H1 (cell line): ENCODE data around the gene MANEAL. TPM values are rescaled to one million over a fixed set of nuclear protein-coding genes. Genes with fewer than 3 reads are reported as not detected.

ENCODE experiments used
- CTCF ChIA-PET: fragments of 300-600 bp; sonication (Branson Sonifier 250); formaldehyde crosslinking; loops from one replicate; lab custom pipeline; 2021; ENCODE audit not compliant: partially characterized antibody; lab: Charles Lee
- POLR2A ChIA-PET: fragments of 300-600 bp; sonication (Branson Sonifier 250); formaldehyde crosslinking; loops from one replicate; lab custom pipeline; 2021; ENCODE audit warnings: inconsistent platforms; ENCODE audit not compliant: partially characterized antibody; lab: Charles Lee
- DNase-seq, 2 experiments: peaks; one replicate each; pipeline versions ENCODE4 v3.0.0 to v3.0.0-alpha.2; 2010 to 2022; ENCODE audit warnings: low spot score in 2 of 2, low read depth in 1 of 2, mixed read lengths in 1 of 2
- FAIRE-seq: peaks from 2 replicates; lab custom pipeline; 2011; peaks lifted over from hg19 to GRCh38; lab: Jason Lieb, UNC
- H2AFZ ChIP-seq: 2 replicates; pipeline ENCODE4 v1.8.1; 2012; ENCODE audit warnings: low read length, inconsistent platforms
- H2AK5ac ChIP-seq: 2 replicates; pipeline ENCODE4 v1.6.1; 2013; ENCODE audit warnings: low read depth, low read length
- H2BK120ac ChIP-seq: replicated peaks from 2 replicates; pipeline ENCODE3; 2013; ENCODE audit warnings: low read depth, low read length, inconsistent platforms
- H2BK12ac ChIP-seq: 2 replicates; pipeline ENCODE4 v1.6.1; 2013; ENCODE audit warnings: low read depth, low read length
- H2BK15ac ChIP-seq: 2 replicates; pipeline ENCODE4 v1.6.1; 2013; ENCODE audit warnings: low read length
- H2BK20ac ChIP-seq: 2 replicates; pipeline ENCODE4 v1.6.1; 2013; ENCODE audit warnings: low read length
- H2BK5ac ChIP-seq: 2 replicates; pipeline ENCODE4 v1.6.1; 2013; ENCODE audit warnings: low read depth, low read length
- H3K14ac ChIP-seq: 2 replicates; pipeline ENCODE4 v1.6.1; 2013; ENCODE audit warnings: inconsistent platforms; ENCODE audit not compliant: insufficient read length
- H3K18ac ChIP-seq: 2 replicates; pipeline ENCODE4 v1.6.1; 2013; ENCODE audit warnings: low read length; ENCODE audit errors: extremely low read depth
- H3K23ac ChIP-seq: 2 replicates; pipeline ENCODE4 v1.6.1; 2013; ENCODE audit warnings: inconsistent platforms; ENCODE audit not compliant: insufficient read length
- H3K23me2 ChIP-seq: 2 replicates; pipeline ENCODE4 v1.6.1; 2013; ENCODE audit warnings: low read depth, low read length
- H3K27ac ChIP-seq: 2 replicates; pipeline ENCODE4 v1.6.1; 2011; ENCODE audit warnings: low read depth, low read length, inconsistent platforms
- H3K27me3 ChIP-seq, 4 experiments: replicated peaks in 1 of 4; 1 replicate in 1 of 4; 2 replicates in 3 of 4; pipeline versions ENCODE4 v1.6.1 to v1.8.1; 2011 to 2013; ENCODE audit warnings: low read length in 3 of 4, mild to moderate bottlenecking in 3 of 4, inconsistent platforms in 2 of 4, mixed read lengths in 2 of 4, moderate library complexity in 1 of 4; ENCODE audit not compliant: control insufficient read depth in 3 of 4, insufficient read depth in 3 of 4; ENCODE audit errors: extremely low read depth in 1 of 4
- H3K36me3 ChIP-seq, 4 experiments: 2 replicates each; pipeline versions ENCODE4 v1.6.1 to v1.8.1; 2011 to 2013; ENCODE audit warnings: mild to moderate bottlenecking in 4 of 4, low read length in 3 of 4, moderate library complexity in 2 of 4, control low read depth in 1 of 4, inconsistent platforms in 1 of 4; ENCODE audit not compliant: insufficient read depth in 4 of 4, control insufficient read depth in 2 of 4
- H3K4ac ChIP-seq: replicated peaks from 2 replicates; pipeline ENCODE3; 2013; ENCODE audit warnings: low read length, low read depth, mixed read lengths, inconsistent platforms; ENCODE audit not compliant: insufficient read length
- H3K4me1 ChIP-seq, 4 experiments: replicated peaks in 1 of 4; 1 replicate in 1 of 4; 2 replicates in 3 of 4; pipeline versions ENCODE4 v1.6.1 to v1.8.1; 2011 to 2013; ENCODE audit warnings: low read length in 3 of 4, inconsistent platforms in 2 of 4, mixed read lengths in 1 of 4; ENCODE audit not compliant: insufficient read depth in 4 of 4, control insufficient read depth in 3 of 4
- H3K4me2 ChIP-seq, 2 experiments: 2 replicates each; pipeline versions ENCODE4 v1.6.1 to v1.8.1; 2011 to 2013; ENCODE audit warnings: low read depth in 2 of 2, low read length in 2 of 2, control low read depth in 1 of 2, inconsistent platforms in 1 of 2, mild to moderate bottlenecking in 1 of 2; ENCODE audit not compliant: insufficient read depth in 1 of 2
- H3K4me3 ChIP-seq, 4 experiments: fragments of 200-600, 300-600 bp in 1 of 4; sonication (generic), shearing (Covaris generic), sonication (Bioruptor Twin) in 1 of 4; 2 replicates each; pipeline versions ENCODE4 v1.5.1 to v1.8.1; 2011 to 2016; ENCODE audit warnings: low read length in 4 of 4, low read depth in 3 of 4, control low read depth in 2 of 4, inconsistent platforms in 2 of 4, mild to moderate bottlenecking in 2 of 4, mixed read lengths in 1 of 4, moderate library complexity in 1 of 4; ENCODE audit not compliant: insufficient read depth in 2 of 4; ENCODE audit errors: extremely low read depth in 1 of 4
- H3K56ac ChIP-seq: replicated peaks from 2 replicates; pipeline ENCODE3; 2013; ENCODE audit warnings: low read depth, mild to moderate bottlenecking, mixed read lengths, low read length, inconsistent platforms; ENCODE audit not compliant: insufficient read length
- H3K79me1 ChIP-seq: 2 replicates; pipeline ENCODE4 v1.6.1; 2013; ENCODE audit warnings: low read depth, low read length, control low read depth
- H3K79me2 ChIP-seq, 2 experiments: 2 replicates each; pipeline versions ENCODE4 v1.6.1 to v1.8.1; 2012 to 2013; ENCODE audit warnings: low read length in 2 of 2, mild to moderate bottlenecking in 2 of 2, inconsistent platforms in 1 of 2; ENCODE audit not compliant: insufficient read depth in 2 of 2, control insufficient read depth in 1 of 2
- H3K9ac ChIP-seq, 4 experiments: replicated peaks in 1 of 4; 1 replicate in 1 of 4; 2 replicates in 3 of 4; pipeline versions ENCODE4 v1.6.1 to v1.8.1; 2011 to 2013; ENCODE audit warnings: low read depth in 3 of 4, low read length in 3 of 4, control low read depth in 2 of 4, mild to moderate bottlenecking in 2 of 4, moderate library complexity in 2 of 4, inconsistent platforms in 1 of 4; ENCODE audit errors: extremely low read depth in 1 of 4
- H3K9me3 ChIP-seq, 2 experiments: 2 replicates each; pipeline versions ENCODE4 v1.6.1 to v1.8.1; 2012 to 2013; ENCODE audit warnings: mild to moderate bottlenecking in 2 of 2, moderate library complexity in 2 of 2, control low read depth in 1 of 2, inconsistent platforms in 1 of 2, low read depth in 1 of 2, low read length in 1 of 2, mixed read lengths in 1 of 2; ENCODE audit not compliant: insufficient read depth in 2 of 2
- H4K20me1 ChIP-seq, 2 experiments: replicated peaks in 1 of 2; 2 replicates each; pipeline versions ENCODE3 to v1.8.1; 2011 to 2013; ENCODE audit warnings: inconsistent platforms in 2 of 2, low read length in 2 of 2, mild to moderate bottlenecking in 1 of 2; ENCODE audit not compliant: insufficient read depth in 2 of 2, control insufficient read depth in 1 of 2
- H4K5ac ChIP-seq: 2 replicates; pipeline ENCODE4 v1.6.1; 2013; ENCODE audit warnings: low read length, low read depth, mixed read lengths, inconsistent platforms; ENCODE audit not compliant: insufficient read length
- H4K8ac ChIP-seq: 2 replicates; pipeline ENCODE4 v1.8.0; 2013; ENCODE audit warnings: mild to moderate bottlenecking, moderate library complexity, low read length, inconsistent platforms; ENCODE audit not compliant: insufficient read depth; ENCODE audit errors: extremely low read depth
- H4K91ac ChIP-seq: replicated peaks from 2 replicates; pipeline ENCODE3; 2013; ENCODE audit warnings: low read length, mixed read lengths, inconsistent platforms; ENCODE audit not compliant: insufficient read length
- BCL11A ChIP-seq, 2 experiments: IDR thresholded peaks; one replicate each; pipeline ENCODE4 v1.6.1; 2011; ENCODE audit warnings: low read depth in 2 of 2, low read length in 2 of 2, mild to moderate bottlenecking in 2 of 2
- CBX8 ChIP-seq: fragments of 300-800, 300-1000 bp; sonication (generic); IDR thresholded peaks from 2 replicates; pipeline ENCODE4 v1.7.1; 2016; ENCODE audit warnings: low read depth, low read length, borderline replicate concordance
- CEBPB ChIP-seq: IDR thresholded peaks from 2 replicates; pipeline ENCODE4 v1.6.1; 2012; ENCODE audit warnings: low read depth, low read length
- GABPA ChIP-seq: IDR thresholded peaks from 2 replicates; pipeline ENCODE4 v1.6.1; 2011; ENCODE audit warnings: mild to moderate bottlenecking, low read length, moderate library complexity, borderline replicate concordance; ENCODE audit not compliant: insufficient read depth
- RXRA ChIP-seq: IDR thresholded peaks from 2 replicates; pipeline ENCODE4 v1.6.1; 2011; ENCODE audit warnings: low read depth, mild to moderate bottlenecking, low read length, moderate library complexity; ENCODE audit not compliant: insufficient read depth
- SAP30 ChIP-seq: fragments of 300-600 bp; sonication (generic); IDR thresholded peaks from 2 replicates; pipeline ENCODE4 v1.7.1; 2012; ENCODE audit warnings: low read length, moderate library complexity, mild to moderate bottlenecking, inconsistent platforms; ENCODE audit not compliant: insufficient read depth, insufficient replicate concordance
- SIN3A ChIP-seq, 2 experiments: IDR thresholded peaks in 1 of 2; conservative IDR thresholded peaks in 1 of 2; 2 replicates each; pipeline ENCODE4 v1.6.1; 2011 to 2012; ENCODE audit warnings: low read length in 2 of 2, improper control_type of control experiment in 1 of 2, low read depth in 1 of 2, mild to moderate bottlenecking in 1 of 2
- TAF1 ChIP-seq: IDR thresholded peaks from 2 replicates; pipeline ENCODE4 v1.6.1; 2011; ENCODE audit warnings: mild to moderate bottlenecking, low read depth, low read length
- WGBS, 2 experiments: shearing (Covaris generic) in 1 of 2; methylation state at CpG; one replicate each; pipeline versions ENCODE4 v1.1.6 to v1.1.7; 2013 to 2015; ENCODE audit warnings: low lambda C conversion rate in 2 of 2, mixed read lengths in 2 of 2, inconsistent platforms in 1 of 2, low coverage in 1 of 2, missing lambda C conversion rate in 1 of 2; ENCODE audit not compliant: insufficient replicate concordance in 2 of 2, insufficient coverage in 1 of 2, insufficient read length in 1 of 2; ENCODE audit errors: extremely low coverage in 1 of 2, missing lambda C conversion rate in 1 of 2; 5-methylcytosine and 5-hydroxymethylcytosine counted together
- polyA plus RNA-seq, 7 experiments: library from polyadenylated mRNA; depleted of rRNA in 3 of 7; stranded (reverse) in 5 of 7; unstranded in 2 of 7; fragments of >200 nt in 5 of 7; fragments of 200-250 nt in 2 of 7; gene quantifications; 1 replicate in 5 of 7; 2 replicates in 1 of 7; 4 replicates in 1 of 7; pipeline versions ENCODE4 v1.2.1 to v1.2.3, GENCODE V29; 2011 to 2013; ENCODE audit warnings: missing spikeins in 2 of 7, mixed read lengths in 2 of 7
- total RNA-seq: library from RNA; stranded (reverse); fragmentation: NEBNext Ultra II Directional; extraction: Animal tissue kit (Norgen Biotek cat#: 25700); gene quantifications from 2 replicates; pipeline ENCODE4 v1.2.1, GENCODE V29; 2021

Gene MANEAL
- total and polyA plus RNA-seq, 2 of the 8 experiments (the other 6 are each of a cell fraction or from before 2014, with no cell fraction given), result 4.8 to 7.2 TPM

- Histone ChIP-seq H2BK12ac (no peak overlapping the region), H3K27ac (no peak overlapping the region), H2BK15ac (no peak overlapping the region), H3K79me2 (peaks cover 0 to 46% of the 10 kb centered on the region in 2 experiments; a peak in 2 of 4 replicates), H2AK5ac (no peak overlapping the region), H2AFZ (no peak overlapping the region), H3K4ac (no peak overlapping the region), H2BK20ac (no peak overlapping the region), H3K23me2 (no peaks in the 10 kb centered on the region), H2BK120ac (no peak overlapping the region), H3K9me3 (no peaks in the 10 kb centered on the region), H3K18ac (no peak overlapping the region), H3K27me3 (no peaks in the 10 kb centered on the region), H2BK5ac (no peak overlapping the region), H4K91ac (no peak overlapping the region), H3K9ac (no peak overlapping the region), H3K36me3 (peaks cover 0 to 7% (median 2%) of the 10 kb centered on the region in 4 experiments; a peak in 3 of 8 replicates), H4K8ac (no peak overlapping the region), H4K20me1 (peaks cover 0 to 6% of the 10 kb centered on the region in 2 experiments), H3K4me1 (no peaks in the 10 kb centered on the region), H3K56ac (no peak overlapping the region), H4K5ac (no peak overlapping the region), H3K79me1 (peaks cover 12% of the 10 kb centered on the region), H3K23ac (no peak overlapping the region), H3K14ac (no peak overlapping the region), H3K4me3 (no peak overlapping the region), H3K4me2 (no peak overlapping the region)
- CTCF ChIA-PET, result interaction anchor here (0.8 to 2.4 kb wide), 6 partner anchors 10 to 176 kb away, joined by 3 to 22 read pairs (median 4); partner anchors contain the start of gene MTF1
- DNase-seq (no peak), FAIRE-seq (no peak)
- 92% methylated on average over 6 of the region's 6 CpGs; no CpG with 5 or more reads in 1 of the 2 experiments for WGBS, 2 experiments
- POLR2A ChIA-PET, result interaction anchor here (1.1 kb wide), 1 partner anchor 9 kb away, joined by 7 read pairs; the partner anchor contains the start of gene MTF1
- no peak for TF ChIP-seq SAP30
- TF ChIP-seq CEBPB, result no peak
- no peak for TF ChIP-seq GABPA
- no peak for TF ChIP-seq CBX8
- TF ChIP-seq BCL11A (IDR thresholded peaks at IDR 0.05; ENCODE audit: low read depth in 2 of 2, low read length in 2 of 2), result no peak
- TF ChIP-seq SIN3A (conservative IDR thresholded peaks at IDR 0.05 in 1 of 2, IDR thresholded peaks at IDR 0.05 in 1 of 2; ENCODE audit: low read depth in 1 of 2, low read length in 2 of 2), result no peak
- no peak for TF ChIP-seq TAF1
- no peak for TF ChIP-seq RXRA
Measured at GRCh38 chr1:37850352-37850955, 56.8 kb downstream of the MANEAL start.
